ENCODE data around the gene POLDIP3. TPM values are rescaled to one million over a fixed set of nuclear protein-coding genes. Genes with fewer than 3 reads are reported as not detected.
"Not testable (repeated sequence)": the region's sequence is repeated elsewhere in the genome, so short reads cannot be mapped to it uniquely, and the experiment has no call there.

Gene POLDIP3
- total RNA-seq, 1 donor from 2014 or later = 77.8 TPM

GRCh38 chr22:42536166-42536565, 78.5 kb downstream of the POLDIP3 start:
- H3K4me1 Mint-ChIP-seq (ENCODE audit: unreplicated experiment) = peaks cover 9% of the 10 kb centered on the region
- no peak for TF ChIP-seq CTCF (IDR thresholded peaks at IDR 0.05)
- no peaks in the 10 kb centered on the region for H3K36me3 Mint-ChIP-seq (ENCODE audit: unreplicated experiment)
- no peak overlapping the region for H3K27ac Mint-ChIP-seq (ENCODE audit: unreplicated experiment)
- H3K27me3 Mint-ChIP-seq (ENCODE audit: unreplicated experiment) = no peaks in the 10 kb centered on the region
- H3K9me3 Mint-ChIP-seq (ENCODE audit: unreplicated experiment) = no peaks in the 10 kb centered on the region
- no peak for DNase-seq (ENCODE audit: extremely low spot score, unreplicated experiment)
- no peak overlapping the region for H3K4me3 Mint-ChIP-seq (ENCODE audit: unreplicated experiment)

DNA sequence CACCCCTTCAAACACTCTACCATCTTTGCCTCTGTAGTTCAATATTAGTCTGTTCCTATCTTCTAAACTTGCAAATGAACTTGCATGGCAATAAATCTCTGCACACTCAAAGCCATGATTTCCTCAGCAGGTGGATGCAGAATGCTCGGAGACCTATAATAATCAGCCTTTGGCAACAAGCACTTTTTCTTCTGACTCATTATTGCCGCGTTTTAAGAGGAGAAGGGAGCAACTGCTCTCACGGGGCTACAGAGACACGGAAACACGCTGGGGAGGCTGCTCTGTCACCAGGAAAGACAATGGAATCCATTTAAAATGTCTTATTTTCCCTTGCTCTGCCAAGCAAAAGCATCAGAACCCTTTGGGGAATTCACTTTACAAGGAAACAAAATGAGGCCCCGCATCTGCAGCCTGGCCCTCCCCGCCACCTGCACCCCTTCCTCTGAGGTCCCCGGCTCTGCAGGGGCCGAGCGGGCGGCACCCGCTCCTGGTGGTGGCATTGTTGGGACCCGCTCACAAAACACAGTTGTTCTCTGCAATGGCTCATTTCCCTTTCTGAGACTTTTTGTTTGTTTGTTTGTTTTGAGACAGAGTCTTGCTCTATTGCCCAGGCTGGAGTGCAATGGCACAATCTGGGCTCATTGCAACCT, 79.5 kb downstream of the POLDIP3 start:
- H3K36me3 Mint-ChIP-seq (ENCODE audit: unreplicated experiment); H3K4me3 Mint-ChIP-seq (ENCODE audit: unreplicated experiment); H3K27ac Mint-ChIP-seq (ENCODE audit: unreplicated experiment); H3K4me1 Mint-ChIP-seq (ENCODE audit: unreplicated experiment); DNase-seq (ENCODE audit: extremely low spot score, unreplicated experiment); H3K9me3 Mint-ChIP-seq (ENCODE audit: unreplicated experiment); H3K27me3 Mint-ChIP-seq (ENCODE audit: unreplicated experiment): not testable (repeated sequence)

Other genes with a start within 250 kb of the POLDIP3 start
- not detected in 2 replicates for gene NFAM1, start 182.5 kb downstream of the POLDIP3 start, total RNA-seq
- 38.6 and 40.4 TPM in 2 replicates for gene RRP7A, start 95.1 kb downstream of the POLDIP3 start, total RNA-seq
- gene SERHL2, start 60.9 kb downstream of the POLDIP3 start, total RNA-seq = 1.3 and 1.4 TPM in 2 replicates
- gene ATP5MGL, start 25.7 kb upstream of the POLDIP3 start, total RNA-seq = 0.47 and 1.3 TPM in 2 replicates
- gene CYB5R3, start 34.5 kb upstream of the POLDIP3 start, total RNA-seq = 408 and 430 TPM in 2 replicates
- 29.9 and 32.8 TPM in 2 replicates for gene A4GALT, start 106.0 kb upstream of the POLDIP3 start, total RNA-seq
- 59.1 and 61.0 TPM in 2 replicates for gene ARFGAP3, start 242.4 kb upstream of the POLDIP3 start, total RNA-seq

All from osteocyte (in vitro differentiated cells).